GM18951 (cell line): ENCODE measurements around the gene ZNF408.
"Not testable (repeated sequence)": the region's sequence is repeated elsewhere in the genome, so short reads cannot be mapped to it uniquely, and the experiment has no call there.

Experiments
- POLR2A ChIP-seq: IDR thresholded peaks from 4 replicates; pipeline ENCODE4 v1.6.1; 2011; ENCODE audit warnings: mild to moderate bottlenecking; ENCODE audit not compliant: insufficient read length, insufficient read depth; ENCODE audit errors: extremely low read depth
- in situ Hi-C: fragments of 300-500 bp; cut with MboI; formaldehyde crosslinking; loops from one replicate; pipeline ENCODE4 v1.12.0; 2022; ENCODE audit warnings: low sequenced_read_pairs, mixed read lengths, inconsistent platforms; ENCODE audit not compliant: unreplicated experiment

ZNF408 gene

GRCh38 chr11:46696212-46696558 is 4.6 kb upstream of the ZNF408 start:
- in situ Hi-C loops, result no loop called here
- no peak for TF ChIP-seq POLR2A

DNA sequence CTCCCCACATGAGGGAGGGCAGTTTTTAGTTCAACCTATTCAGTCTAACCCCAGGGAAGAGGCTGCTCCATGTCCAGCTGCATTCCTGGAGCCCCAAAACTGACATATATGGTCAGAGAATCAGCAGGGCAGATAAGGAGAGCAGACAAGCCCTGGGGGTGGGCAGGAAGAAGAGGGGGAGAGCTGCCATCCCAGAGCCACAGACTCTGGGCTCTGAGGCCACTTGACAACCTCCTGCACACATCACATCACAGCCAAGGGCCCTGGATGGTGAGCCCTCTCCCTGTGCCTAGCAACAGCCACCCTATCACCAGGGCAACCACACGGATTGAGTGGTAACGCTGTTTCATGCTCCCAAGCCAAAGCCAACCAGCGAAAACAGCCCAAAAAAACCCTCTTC is 3.5 kb upstream of the ZNF408 start:
- TF ChIP-seq POLR2A, result no peak
- in situ Hi-C loops, result no loop called here

- no peak for TF ChIP-seq POLR2A
- in situ Hi-C loops, result no loop called here
These were observed 3.1 kb upstream of the ZNF408 start for GRCh38 chr11:46697723-46698122.

DNA sequence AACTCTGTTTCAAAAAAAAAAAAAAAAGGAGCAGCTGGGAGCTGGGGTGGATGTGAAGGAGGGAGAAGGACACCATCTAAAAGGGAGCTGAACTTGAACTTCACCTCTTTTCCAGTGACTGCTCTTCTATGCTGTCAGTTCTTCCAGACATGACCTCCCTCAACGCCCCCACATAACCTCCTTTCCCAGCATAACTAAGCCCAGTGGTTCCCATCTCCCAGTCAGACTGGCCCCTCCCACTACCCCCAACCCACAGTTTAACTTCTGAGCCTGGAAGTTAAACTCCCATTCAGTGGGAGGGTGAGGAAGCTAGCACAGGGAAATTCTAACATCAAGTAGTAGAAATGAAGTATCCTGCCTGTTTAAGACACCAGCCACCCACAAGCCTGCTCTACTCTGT is 2.2 kb upstream of the ZNF408 start:
- in situ Hi-C loops, result no loop called here
- no peak for TF ChIP-seq POLR2A

- in situ Hi-C loops, result no loop called here
- peak; percentile 8 for TF ChIP-seq POLR2A
These were observed 335 bp downstream of the ZNF408 start for GRCh38 chr11:46701078-46701654.

DNA sequence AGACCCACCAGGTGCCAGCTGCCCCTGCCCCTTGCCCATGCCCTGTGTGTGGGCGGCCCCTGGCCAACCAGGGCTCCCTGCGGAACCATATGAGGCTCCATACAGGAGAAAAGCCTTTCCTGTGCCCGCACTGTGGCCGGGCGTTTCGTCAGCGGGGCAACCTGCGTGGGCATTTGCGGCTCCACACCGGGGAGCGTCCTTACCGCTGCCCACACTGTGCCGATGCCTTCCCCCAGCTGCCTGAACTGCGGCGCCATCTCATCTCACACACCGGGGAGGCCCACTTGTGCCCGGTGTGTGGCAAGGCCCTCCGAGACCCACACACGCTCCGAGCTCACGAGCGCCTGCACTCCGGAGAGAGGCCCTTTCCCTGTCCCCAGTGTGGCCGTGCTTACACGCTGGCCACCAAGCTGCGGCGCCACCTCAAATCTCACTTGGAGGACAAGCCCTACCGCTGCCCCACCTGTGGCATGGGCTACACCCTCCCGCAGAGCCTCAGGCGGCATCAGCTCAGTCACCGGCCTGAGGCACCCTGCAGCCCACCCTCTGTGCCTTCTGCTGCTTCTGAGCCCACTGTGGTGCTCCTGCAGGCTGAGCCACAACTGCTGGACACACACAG is 4.3 kb downstream of the ZNF408 start:
- TF ChIP-seq POLR2A, result no peak
- in situ Hi-C loops, result no loop called here

- in situ Hi-C loops, result no loop called here
These were observed 6.1 kb downstream of the ZNF408 start for GRCh38 chr11:46706886-46707285.

DNA sequence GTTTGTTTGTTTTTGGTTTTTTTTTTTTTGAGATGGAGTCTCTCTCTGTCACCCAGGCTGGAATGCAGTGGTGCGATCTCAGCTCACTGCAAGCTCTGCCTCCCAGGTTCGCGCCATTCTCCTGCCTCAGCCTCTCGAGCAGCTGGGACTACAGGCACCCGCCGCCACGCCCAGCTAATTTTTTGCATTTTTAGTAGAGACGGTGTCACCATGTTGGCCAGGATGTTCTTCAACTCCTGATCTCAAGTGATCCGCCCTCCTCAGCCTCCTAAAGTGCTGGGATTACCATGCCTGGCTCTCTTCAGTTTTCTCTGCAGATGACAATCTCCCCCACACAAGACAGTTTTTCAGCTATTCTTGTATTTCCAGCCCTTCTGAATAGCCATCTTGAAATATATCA is 8.5 kb downstream of the ZNF408 start:
- in situ Hi-C loops, result not testable (repeated sequence)

More at GRCh38 chr11:46706886-46707285, 6.1 kb downstream of the ZNF408 start:
- no peak for TF ChIP-seq POLR2A

- in situ Hi-C loops, result loop anchor here (10.0 kb wide), 1 partner anchor 276 kb away; no protein-coding TSS in a partner anchor
- TF ChIP-seq POLR2A, result no peak
These were observed 10.0 kb downstream of the ZNF408 start for GRCh38 chr11:46710821-46711269.

DNA sequence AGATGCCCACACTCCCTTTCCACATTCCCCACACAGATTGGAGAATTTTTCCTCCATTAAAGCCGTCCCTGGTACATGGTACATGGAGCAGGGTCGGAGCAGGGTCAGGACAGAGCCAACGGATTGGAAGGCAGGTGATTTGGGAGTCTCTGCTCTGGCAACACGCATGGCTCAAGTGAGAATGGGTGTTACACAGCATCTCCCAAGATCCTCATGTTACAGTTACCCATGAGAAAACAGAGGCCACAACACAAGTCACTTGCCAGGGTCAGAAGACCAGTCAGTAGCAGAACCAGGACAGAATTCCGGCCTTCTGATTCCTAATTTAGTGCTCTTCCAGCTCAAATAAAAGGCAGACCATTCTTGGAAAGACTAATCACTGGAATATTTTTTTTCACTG is 10.5 kb downstream of the ZNF408 start:
- no peak for TF ChIP-seq POLR2A
- in situ Hi-C loops, result loop anchor here (10.0 kb wide), 1 partner anchor 277 kb away; no protein-coding TSS in a partner anchor

DNA sequence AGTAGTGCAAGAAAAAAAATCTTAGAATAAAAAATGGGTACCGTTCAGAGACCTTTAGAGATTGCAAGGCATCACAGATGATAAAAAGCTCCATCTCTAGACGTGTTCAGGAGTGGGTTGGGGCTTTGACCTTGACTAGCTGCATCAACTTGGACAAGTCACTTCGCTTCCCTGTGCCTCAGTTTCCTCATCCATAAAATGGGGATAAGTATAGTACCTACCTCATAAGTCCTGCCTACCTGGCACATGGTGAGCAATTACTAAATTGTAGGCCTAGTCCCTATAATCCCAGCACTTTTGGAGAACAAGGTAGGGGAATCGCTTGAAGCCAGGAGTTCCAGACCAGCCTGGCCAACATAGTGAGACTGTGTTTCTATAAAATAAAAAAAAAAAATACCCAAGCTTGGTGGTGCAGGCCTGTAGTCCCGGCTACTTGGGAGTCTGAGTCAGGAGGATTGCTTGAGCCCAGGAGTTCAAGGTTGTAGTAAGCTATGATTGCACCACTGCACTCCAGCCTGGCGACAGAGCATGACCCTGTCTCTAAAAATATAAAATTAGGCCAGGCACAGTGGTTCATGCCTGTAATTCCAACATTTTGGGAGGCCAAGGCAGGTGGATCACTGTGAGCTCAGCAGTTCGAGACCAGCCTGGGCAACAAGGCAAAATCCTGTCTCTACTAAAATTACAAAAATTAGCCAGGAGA is 12.2 kb downstream of the ZNF408 start:
- in situ Hi-C loops, result loop anchor here (10.0 kb wide), 1 partner anchor 278 kb away; no protein-coding TSS in a partner anchor
- no peak for TF ChIP-seq POLR2A

- in situ Hi-C loops, result loop anchor here (10.0 kb wide), 1 partner anchor 283 kb away; no protein-coding TSS in a partner anchor
These were observed 17.0 kb downstream of the ZNF408 start for GRCh38 chr11:46717825-46718154.

- TF ChIP-seq POLR2A, result no peak
These were observed 17.6 kb downstream of the ZNF408 start for GRCh38 chr11:46718155-46719019.

More at GRCh38 chr11:46718155-46719019, 17.6 kb downstream of the ZNF408 start:
- in situ Hi-C loops, result loop anchor here (10.0 kb wide), 1 partner anchor 284 kb away; no protein-coding TSS in a partner anchor
